ENCODE results near the gene HADHA.

HADHA gene

DNA sequence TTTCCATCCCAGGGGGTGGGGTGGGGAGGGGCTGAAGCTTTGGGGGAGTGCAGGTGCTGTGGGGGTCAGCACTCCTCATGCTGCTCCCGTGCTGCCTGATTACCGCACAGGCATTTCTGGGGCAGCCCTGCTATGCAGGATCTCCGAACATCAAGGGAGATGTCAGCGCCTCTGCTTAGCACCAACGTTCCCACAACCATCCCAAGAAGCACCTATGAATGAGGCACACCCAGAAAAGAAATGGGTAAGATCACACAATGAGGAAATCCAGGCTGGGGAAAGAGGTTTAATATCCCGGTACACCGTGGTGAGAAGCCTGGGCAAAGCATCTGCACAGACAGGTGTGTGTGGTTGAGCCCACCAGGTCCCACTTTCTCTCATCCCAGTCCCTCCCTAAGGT is 54.1 kb downstream of the HADHA start:
- no peak for DNase-seq

DNA sequence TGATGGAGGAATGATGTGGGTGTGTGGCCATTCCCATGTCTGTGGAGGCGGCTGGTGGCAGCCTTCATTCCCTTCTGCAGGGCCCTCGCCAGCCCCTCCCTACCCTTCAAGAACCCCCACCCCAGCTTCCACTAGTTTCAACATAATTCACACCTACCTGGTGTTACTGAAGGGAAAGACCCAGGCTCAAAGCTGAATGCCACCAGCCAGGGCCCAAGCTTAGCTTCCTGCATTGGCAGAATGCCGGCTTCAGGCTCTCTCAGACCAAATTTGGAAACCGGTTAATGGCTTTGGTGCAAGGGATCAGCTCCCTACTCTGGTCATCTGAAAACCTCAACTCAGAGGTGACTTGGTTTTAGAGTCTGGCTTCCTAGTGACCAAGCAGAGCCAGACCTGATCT is 54.7 kb downstream of the HADHA start:
- DNase-seq: no peak

DNA sequence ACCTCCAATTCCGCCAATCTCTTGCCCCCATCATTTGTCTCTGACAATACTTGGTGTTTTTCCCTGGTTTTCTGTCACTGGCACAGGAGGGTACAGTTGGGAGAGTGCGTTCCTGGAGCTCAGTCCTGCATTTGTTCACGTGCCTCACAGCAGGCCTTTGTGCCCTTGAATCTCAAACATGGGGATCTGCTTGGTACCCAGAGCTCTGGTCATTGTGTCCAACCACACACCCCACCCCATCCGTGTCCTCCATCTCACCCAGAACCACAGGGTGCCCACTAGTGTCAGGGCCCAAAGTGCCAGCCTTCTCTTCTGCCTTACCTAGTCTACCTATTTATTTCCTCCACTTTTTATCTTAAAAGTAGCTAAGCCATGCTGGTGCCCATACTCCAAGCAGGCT is 55.3 kb downstream of the HADHA start:
- no peak for DNase-seq

DNA sequence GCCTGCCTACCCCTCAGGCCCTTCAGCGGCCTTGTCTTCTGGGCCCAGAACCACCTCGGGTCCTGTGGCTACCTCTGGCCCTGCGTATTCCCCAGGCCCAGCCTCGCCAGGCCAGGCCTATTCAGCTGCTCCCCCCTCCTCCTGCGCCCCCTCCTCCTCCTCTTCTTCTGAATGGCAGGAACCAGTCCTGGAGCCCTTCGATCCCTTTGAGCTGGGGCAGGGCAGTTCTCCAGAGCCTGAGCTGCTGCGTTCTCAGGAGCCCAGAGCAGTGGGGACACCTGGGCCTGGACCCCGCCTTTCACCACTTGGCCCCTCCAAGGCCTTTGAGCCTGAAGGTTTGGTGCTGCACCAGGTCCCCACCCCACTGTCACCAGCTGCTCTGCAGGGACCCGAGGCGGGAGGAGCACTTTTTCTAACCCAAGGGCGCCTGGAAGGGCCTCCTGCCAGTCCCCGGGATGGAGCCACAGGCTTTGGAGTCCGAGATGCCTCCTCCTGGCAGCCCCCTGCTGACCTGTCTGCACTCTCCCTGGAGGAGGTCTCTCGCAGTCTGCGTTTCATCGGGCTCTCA is 56.8 kb downstream of the HADHA start:
- DNase-seq: no peak

DNA sequence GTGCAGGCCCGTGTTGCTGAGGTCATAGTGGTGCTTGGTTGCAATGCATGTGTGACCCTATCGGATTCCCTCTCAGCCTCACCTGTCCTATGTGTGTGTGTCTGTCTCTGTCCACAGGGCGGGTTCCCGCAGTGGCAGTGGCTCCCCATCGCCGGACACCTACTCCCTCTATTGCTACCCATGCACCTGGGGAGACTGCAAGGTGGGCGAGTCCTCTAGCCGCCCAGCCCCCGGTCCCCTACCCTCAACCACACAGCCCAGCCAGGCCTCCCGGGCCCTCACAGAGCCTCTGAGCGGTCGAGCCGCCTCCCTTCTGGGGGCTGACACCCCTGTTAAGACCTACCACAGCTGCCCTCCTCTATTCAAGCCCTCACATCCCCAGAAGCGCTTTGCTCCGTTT is 57.3 kb downstream of the HADHA start:
- DNase-seq: no peak

DNA sequence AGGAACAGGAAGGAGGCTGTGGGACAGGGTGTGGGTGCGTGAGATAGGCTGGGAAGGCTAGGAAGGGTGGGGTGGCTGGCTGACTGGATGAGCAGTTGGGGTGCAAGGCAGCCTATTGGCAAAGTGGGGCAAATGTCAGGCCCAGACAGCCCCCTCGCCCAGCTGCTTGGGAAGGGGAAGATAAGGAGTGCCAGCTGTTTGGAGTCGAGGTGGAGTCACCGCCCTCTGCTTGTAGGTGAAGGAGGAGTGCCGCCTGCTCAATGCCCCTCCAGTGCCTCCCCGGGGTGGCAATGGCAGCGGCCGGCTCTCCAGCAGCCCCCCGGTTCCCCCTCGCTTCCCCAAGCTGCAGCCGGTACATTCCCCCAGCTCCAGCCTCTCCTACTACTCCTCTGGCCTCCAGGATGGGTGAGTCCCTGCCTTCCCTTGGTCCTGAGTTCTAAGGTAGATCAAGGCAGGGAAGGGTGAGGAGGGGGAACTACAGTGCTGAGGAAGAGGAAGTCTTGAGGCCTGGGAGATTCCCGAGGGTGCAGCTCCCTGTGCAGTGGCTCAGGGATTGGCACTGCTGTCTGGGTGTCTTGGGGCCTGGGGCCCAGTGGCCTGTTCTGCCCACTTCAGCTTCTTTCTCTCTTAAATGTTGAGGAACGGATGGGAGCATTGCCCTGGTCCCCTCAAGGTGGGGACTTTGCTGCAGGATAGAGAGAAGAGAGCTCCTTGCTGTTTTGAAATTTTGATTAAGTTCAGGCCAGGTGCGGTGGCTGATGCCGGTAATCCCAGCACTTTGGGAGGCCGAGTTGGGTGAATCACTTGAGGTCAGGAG is 58.3 kb downstream of the HADHA start:
- no peak for DNase-seq

DNA sequence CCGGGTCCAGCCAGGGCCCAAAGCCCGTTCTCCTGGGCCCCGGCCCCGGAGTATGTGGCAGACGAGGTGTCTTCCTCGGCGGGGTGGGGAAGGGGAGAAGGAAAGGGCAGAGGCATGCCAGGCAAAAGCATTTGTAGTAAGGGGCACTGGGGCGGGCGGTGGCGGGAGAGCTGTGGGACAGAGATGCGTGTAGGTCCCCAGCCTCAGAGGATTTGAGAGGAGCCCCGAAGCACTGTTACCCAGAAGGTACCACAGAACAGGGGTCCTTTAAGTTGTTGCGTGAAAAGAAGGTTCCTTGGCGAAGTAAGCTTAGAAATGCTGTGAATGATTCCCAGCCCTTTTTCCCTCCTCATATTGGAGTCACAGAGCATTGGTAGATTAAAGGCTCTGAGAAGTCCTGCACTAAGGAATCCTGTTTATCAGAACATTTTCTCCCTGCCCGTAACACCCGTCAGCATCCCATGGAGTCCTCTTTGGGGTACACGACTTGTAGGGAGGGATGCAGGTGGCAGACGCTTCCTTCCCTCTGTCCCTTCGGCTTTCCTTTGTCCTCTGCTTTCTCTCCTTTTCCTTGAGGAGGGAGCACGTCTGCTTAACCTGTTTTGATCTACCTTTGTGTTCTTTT is 59.0 kb downstream of the HADHA start:
- DNase-seq: peak; percentile 52

DNA sequence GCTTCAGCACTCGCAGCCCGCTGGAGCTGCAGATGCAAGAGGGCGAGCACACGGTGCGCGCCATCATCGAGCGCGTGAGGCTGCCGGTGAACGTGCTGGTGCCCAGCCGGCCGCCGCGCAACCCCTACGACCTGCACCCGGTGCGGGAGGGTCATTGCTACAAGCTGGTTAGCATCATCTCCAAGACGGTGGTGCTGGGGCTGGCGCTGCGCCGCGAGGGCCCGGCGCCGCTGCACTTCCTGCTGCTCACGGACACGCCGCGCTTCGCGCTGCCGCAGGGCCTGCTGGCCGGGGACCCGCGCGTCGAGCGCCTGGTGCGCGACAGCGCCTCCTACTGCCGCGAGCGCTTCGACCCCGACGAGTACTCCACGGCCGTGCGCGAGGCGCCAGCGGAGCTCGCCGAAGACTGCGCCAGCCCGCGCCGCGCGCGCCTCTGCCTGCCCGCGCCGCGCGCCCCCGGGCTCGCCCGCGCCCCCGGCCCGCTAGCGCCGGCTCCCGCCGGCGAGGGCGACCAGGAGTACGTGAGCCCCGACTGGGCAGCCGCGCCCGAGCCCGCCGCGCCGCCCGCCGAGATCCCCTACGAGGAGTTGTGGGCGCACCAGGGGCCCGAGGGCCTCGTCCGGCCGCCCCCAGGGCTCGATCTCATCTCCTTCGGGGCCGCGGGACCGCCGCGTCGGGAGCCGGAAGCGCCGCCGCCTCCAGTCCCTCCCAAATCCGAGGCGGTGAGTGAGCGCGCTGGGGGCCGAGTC is 59.7 kb downstream of the HADHA start:
- DNase-seq: peak; percentile 91

DNA sequence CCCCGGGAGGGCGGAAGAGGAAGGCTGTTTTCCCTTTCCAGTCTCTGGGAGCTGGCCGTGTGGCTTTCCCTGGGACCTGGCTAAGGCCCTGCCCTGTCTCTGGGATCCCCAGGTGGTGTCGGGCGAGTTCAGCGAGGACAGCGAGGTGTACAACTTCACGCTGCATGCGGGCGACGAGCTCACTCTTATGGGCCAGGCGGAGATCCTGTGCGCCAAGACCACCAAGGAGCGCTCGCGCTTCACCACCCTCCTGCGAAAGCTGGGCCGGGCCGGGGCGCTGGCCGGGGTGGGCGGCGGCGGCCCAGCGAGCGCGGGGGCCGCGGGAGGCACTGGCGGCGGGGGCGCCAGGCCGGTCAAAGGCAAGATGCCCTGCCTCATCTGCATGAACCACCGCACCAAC is 60.3 kb downstream of the HADHA start:
- DNase-seq: no peak

DNA sequence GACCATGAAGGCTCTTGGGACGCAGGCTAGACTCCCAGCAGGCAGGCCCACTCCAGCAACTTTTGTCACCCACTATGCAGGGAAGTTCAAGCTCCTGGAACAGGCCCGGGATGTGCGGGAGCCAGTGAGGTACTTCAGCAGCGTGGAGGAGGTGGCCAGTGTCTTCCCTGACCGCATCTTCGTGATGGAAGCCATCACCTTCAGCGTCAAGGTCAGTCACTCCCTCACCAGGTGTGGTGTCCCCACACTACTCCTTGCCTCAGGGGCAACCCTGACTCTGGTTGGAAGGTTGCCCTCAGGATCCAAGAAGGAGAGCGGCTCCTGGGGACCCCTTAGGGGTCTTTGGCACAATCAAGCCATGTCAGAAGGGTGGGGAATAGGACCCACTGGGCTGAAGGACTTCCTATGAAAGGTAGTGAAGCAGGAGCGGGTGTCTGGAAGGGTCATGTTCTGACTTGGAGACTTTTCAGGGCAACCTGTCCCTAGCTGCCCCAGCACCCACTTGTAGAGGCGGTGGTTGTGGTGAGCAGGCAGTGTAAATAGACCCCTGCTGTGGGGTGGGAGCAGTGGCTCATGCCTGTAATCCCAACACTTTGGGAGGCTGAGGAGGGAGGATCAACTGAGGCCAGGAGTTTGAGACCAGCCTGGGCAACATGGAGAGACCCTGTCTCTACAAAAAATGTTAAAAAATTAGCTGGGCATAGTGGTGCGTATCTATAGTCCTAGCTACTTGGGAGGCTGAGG is 61.4 kb downstream of the HADHA start:
- DNase-seq: no peak

DNA sequence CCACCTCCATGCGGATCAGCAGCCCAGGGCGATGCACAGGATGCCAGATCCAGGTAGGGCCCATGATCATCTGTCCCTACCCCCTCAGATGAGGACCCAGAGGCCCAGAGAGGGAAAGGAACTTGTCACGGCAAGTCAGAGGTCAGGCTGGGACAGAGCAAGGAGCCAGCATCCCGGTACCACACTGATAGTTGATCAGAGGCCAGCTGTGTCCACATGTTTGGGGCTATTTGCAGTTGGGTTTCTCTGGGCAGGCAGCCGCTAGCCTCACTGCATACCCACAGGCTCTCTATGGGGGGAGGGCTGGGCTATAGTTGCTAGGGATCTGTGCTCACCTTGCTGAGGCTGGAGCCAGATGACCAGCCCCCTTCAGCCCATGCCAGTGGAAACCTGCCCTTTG is 62.0 kb downstream of the HADHA start:
- no peak for DNase-seq

DNA sequence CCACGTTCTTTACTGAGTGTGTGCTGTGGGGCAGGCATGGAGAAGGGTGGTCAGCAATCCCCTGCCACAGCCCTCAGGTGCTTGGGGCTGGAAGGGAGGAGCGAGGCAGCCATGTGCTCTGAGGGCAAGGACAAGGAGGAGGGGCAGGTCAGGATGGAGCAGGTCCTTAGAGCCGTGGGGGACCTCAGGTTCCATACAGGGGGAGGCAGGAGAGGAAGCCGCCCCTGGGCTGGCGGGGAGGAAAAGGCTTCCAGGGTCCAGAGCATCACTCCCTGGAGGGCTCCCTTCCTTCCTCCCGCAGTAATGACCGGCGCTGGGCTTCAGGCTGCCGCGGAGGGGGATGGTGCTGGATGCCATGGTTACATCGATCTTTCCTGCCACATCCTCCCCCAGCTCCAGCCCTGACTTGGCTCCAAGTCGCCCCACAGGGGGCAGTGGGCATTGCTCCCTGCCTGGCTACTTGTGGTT is 65.0 kb downstream of the HADHA start:
- peak; percentile 84 for DNase-seq

DNA sequence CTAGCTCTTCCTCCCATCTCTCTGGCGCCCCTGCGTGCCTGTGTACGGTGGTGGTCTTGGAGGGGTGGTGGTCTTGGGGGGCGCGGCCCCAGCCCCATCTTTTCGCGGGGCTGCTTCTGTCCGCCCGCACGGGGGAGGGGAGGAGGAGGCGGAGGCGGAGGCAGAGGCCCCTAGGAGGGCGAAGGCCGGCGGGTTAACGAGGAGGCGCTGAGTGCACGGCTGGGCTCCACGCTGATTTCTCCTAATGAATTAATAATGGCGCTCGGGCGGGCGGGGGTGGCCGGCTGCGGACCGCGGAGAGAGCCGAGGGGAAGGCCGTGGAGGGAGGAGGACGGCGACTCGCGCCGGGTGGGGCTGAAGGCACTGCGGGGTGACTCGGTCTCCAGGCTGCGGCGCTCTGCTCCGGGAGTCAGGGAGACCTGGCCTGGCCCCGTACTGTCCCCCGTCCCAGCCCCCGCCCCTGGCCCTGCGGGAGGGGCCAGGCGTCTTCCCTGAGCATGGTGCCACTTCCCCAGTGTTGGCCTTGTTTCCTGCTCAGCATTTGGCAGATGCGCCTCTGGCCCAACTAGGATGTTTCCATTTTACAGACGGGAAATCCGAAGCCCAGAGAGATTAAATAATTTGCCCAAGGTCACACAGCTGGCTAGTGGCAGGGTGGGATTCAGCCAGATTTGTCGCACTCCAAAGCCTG is 65.5 kb downstream of the HADHA start:
- DNase-seq: peak; percentile 86

DNA sequence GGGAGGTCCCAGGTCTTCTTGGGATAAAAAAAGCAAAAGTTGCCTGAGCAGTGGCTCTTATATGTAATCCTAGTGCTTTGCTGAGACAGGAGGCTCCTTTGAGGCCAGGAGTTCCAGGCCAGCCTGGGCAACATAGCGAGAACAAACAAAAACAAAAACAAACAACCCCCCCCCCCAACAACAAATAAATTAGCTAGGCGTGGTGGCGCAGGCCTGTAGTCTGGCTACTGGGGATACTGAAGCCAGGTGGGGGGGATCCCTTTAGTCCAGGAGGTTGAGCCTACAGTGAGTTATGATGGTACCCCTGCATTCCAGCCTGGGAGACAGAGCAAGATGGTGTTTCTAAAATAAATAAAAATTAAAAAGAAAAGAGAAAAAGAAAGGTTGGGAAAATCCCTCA is 66.2 kb downstream of the HADHA start:
- no peak for DNase-seq

DNA sequence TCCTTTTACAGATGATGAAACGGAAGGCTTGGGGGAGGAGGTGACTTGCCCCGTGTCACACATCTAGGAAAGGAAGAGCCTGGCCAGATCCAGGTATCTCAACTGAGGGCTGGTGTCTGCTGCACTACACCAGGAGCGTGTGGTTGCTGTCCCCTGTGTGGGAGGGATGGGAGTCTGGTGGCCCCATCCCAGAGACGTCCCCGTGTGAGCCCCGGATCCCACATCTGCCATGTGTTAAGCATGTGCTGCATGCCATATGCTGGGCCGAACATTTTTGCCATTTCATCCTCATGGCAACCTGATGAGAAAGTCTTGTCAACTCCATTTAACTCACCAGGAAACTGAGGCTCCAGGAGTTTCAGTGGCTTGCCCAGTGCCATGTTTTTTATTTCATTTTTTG is 67.3 kb downstream of the HADHA start:
- DNase-seq: no peak

DNA sequence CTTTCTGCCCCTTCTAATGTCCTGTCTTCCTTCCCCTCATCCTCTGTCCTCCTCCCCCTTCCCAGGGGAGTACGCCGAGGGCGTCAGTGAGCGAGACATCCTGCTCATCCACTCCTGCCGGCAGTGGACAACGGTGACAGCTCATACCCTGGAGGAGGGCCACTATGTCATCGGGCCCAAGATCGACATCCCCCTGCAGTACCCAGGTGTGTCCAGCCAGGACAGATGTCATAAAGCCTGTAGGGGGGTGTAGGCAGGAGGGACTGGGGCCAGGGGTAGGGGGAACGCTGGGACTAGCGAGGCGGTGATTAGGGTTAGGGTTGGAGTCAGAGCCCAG is 68.2 kb downstream of the HADHA start:
- no peak for DNase-seq

DNA sequence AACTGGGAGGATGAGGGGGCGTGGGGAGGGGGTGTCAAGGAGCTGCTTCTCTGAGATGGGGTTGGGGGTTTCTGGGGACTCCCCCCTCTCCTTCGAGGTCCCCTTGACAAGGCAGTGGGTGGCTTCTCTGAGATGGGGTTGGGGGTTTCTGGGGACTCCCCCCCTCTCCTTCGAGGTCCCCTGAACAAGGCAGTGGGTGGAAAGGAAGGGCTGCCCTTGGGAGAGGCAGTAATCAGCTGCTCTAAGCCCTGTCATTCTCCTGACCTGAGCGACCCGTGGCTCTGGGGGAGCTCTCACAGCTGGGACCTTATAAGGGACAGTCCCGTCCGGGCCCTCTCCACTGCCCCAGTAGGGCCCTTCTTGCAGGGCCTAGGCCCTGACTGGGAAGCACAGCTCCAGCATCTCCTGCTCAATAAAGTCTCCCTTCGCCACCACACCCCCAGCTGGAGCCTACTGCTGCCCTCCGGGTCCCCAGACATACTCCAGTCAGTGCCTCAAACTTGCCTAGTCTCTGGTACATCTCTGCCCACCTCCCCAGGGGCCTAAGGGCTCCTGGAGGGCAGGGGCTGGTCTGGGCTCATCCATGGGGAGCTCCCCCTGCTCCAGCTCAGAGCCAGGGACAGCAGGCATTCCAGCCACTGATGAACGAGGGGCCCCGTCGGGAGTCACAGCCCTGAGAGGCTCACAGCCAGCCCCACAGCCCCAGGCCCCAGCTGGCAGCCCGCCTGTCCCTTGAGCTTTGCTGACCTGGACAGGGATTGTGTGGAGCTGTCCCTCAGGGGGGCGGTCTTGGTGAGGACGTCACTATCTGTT is 68.8 kb downstream of the HADHA start:
- DNase-seq: peak; percentile 65

DNA sequence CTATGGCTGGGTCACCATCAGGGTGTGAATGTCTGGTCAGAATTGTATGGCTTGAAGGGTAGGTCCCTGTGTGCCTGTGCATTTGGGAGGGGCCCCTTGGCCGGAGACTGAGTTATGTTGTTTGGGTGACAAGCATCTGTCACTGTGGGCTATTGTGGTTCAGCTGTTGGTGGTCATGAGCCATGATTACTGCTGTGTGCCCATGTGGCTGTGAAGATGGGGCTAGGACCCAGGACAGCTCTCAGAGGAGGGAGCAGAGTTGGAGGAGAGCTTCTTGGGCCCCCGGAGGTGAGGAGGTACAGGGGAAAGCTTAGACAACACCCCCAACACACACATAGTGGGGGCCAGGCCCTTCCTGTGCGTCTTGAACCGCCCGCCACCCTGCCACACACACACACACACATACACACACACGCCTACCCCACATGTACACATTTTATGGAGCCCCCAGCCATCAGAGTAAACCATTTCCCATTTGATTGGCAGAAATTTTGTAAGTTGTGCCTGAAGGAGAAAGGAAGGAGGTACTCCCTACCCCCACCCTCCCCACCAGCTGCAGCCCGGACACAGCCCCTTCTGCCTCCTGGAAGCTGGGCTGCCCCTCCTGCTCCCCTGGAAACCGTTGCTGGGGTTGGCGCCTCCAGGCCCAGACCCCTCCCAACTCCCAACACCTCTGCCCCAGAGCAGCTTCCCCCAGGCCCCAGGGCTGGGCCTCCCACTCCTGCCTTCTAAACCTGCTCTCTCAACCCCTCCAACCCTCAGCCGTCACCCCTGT is 69.6 kb downstream of the HADHA start:
- peak; percentile 55 for DNase-seq

DNA sequence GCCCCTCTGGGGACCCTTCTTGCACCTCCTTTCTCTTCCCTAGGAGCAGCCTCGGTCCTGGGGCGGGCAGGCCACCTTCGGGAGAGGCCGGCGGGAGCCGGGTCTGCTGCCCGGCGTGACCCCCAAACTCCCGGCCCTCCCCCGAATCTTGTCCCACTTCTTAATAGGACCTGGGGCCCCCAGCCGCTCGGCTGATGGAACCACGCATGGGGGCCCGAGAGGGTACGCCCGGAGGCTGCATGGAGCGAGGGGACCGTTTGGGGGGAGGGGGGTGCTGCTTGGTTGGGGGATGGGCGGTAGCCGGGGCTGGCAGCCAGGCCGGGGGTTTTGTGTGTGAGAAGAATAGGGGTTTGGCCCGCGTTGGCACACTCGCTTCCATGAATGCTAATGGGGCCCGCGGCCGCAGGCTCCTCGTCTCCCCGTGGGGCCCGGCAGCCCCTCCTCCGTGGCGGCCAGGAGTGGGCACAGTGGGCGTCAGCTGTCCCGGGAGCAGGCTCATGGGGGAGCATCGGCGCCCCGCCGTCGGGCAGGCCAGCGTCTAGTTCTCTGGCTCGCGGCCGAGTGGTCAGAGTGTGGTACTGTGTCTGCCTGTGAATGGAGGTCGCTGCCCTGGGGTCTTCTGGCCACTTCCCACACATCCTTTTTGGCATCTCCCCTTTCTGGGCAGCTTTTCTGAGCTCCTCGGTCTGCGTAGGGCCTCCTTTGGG is 70.5 kb downstream of the HADHA start:
- DNase-seq: peak; percentile 55

Data from eye (tissue), 1 donor.